ENCODE data around the gene FOXL2.

The FOXL2 gene

GRCh38 chr3:138923531-138923994 is 23.4 kb downstream of the FOXL2 start (continued):
- TF ChIP-seq ARNTL (CRISPR knock-in tag; IDR thresholded peaks at IDR 0.05; ENCODE audit: borderline replicate concordance, low read depth) (no peak), CSRNP3 (CRISPR knock-in tag; IDR thresholded peaks at IDR 0.05) (no peak), SNAI2 (CRISPR knock-in tag; IDR thresholded peaks at IDR 0.05) (no peak)

GRCh38 chr3:138922400-138922799 is 24.5 kb downstream of the FOXL2 start:
- ATAC-seq, result peak; percentile 8; the same call in 1 of the 3 replicates

GRCh38 chr3:138921316-138922292 is 25.3 kb downstream of the FOXL2 start:
- ATAC-seq, result peak; percentile 94
- no peak for TF ChIP-seq CREB5 (CRISPR knock-in tag; IDR thresholded peaks at IDR 0.05; ENCODE audit: low read depth)
- no peak for TF ChIP-seq PPARA (CRISPR knock-in tag; IDR thresholded peaks at IDR 0.05; ENCODE audit: borderline replicate concordance)
- no peak for TF ChIP-seq ZC3H10 (CRISPR knock-in tag; IDR thresholded peaks at IDR 0.05)
- TF ChIP-seq ESRRG (CRISPR knock-in tag; IDR thresholded peaks at IDR 0.05), result no peak
- no peak for TF ChIP-seq ZFP3 (CRISPR knock-in tag; IDR thresholded peaks at IDR 0.05)
- TF ChIP-seq CSDC2 (CRISPR knock-in tag; IDR thresholded peaks at IDR 0.05), result no peak
- no peak for TF ChIP-seq POU6F1 (CRISPR knock-in tag; IDR thresholded peaks at IDR 0.05; ENCODE audit: borderline replicate concordance, low read depth)
- TF ChIP-seq SNAI2 (CRISPR knock-in tag; IDR thresholded peaks at IDR 0.05), result no peak
- TF ChIP-seq ZFP30 (CRISPR knock-in tag; IDR thresholded peaks at IDR 0.05), result no peak
- no peak for TF ChIP-seq TOX (CRISPR knock-in tag; IDR thresholded peaks at IDR 0.05; ENCODE audit: borderline replicate concordance)

- ATAC-seq, result no peak
- no peak for TF ChIP-seq TOX (CRISPR knock-in tag; IDR thresholded peaks at IDR 0.05; ENCODE audit: borderline replicate concordance)
- no peak for TF ChIP-seq ARNTL (CRISPR knock-in tag; IDR thresholded peaks at IDR 0.05; ENCODE audit: borderline replicate concordance, low read depth)
- no peak for TF ChIP-seq ZFP3 (CRISPR knock-in tag; IDR thresholded peaks at IDR 0.05)
- no peak for TF ChIP-seq TSHZ2 (CRISPR knock-in tag; IDR thresholded peaks at IDR 0.05)
- TF ChIP-seq PATZ1 (CRISPR knock-in tag; IDR thresholded peaks at IDR 0.05; ENCODE audit: borderline replicate concordance), result no peak
- TF ChIP-seq SNAI2 (CRISPR knock-in tag; IDR thresholded peaks at IDR 0.05), result no peak
- TF ChIP-seq CREB5 (CRISPR knock-in tag; IDR thresholded peaks at IDR 0.05; ENCODE audit: low read depth), result no peak
- TF ChIP-seq GLIS3 (CRISPR knock-in tag; IDR thresholded peaks at IDR 0.05), result no peak
- TF ChIP-seq RARB (CRISPR knock-in tag; IDR thresholded peaks at IDR 0.05), result no peak
- TF ChIP-seq CSDC2 (CRISPR knock-in tag; IDR thresholded peaks at IDR 0.05), result no peak
- TF ChIP-seq ISL1 (CRISPR knock-in tag; IDR thresholded peaks at IDR 0.05), result no peak
- TF ChIP-seq OSR1 (CRISPR knock-in tag; IDR thresholded peaks at IDR 0.05), result no peak
- no peak for TF ChIP-seq PPARA (CRISPR knock-in tag; IDR thresholded peaks at IDR 0.05; ENCODE audit: borderline replicate concordance)
Observed at GRCh38 chr3:138919325-138919724, 27.6 kb downstream of the FOXL2 start.
